Measurements from ENCODE around the gene TNRC6B.
"Not testable (repeated sequence)": the region's sequence is repeated elsewhere in the genome, so short reads cannot be mapped to it uniquely, and the experiment has no call there.

The TNRC6B gene

GRCh38 chr22:40346185-40347118, 168.7 kb downstream of the TNRC6B start, which contains the start of gene ADSL:
ADSL (plus strand) TSS chr22:40346500; CDS start chr22:40346559, 59 bp downstream.
- in situ Hi-C loops (cut with MboI; ENCODE audit: low sequenced_read_pairs), result loop anchor here (10.0 kb wide), 1 partner anchor 302 kb away; no protein-coding TSS in a partner anchor

GRCh38 chr22:40347300-40347699, 169.6 kb downstream of the TNRC6B start:
- in situ Hi-C loops (cut with MboI; ENCODE audit: low sequenced_read_pairs), result loop anchor here (10.0 kb wide), 1 partner anchor 302 kb away; no protein-coding TSS in a partner anchor

GRCh38 chr22:40348025-40348658, 170.4 kb downstream of the TNRC6B start:
- in situ Hi-C loops (cut with MboI; ENCODE audit: low sequenced_read_pairs), result loop anchor here (10.0 kb wide), 1 partner anchor 303 kb away; no protein-coding TSS in a partner anchor

GRCh38 chr22:40352763-40353162, 175.0 kb downstream of the TNRC6B start:
- in situ Hi-C loops (cut with MboI; ENCODE audit: low sequenced_read_pairs), result no loop called here

GRCh38 chr22:40361100-40361499, 183.4 kb downstream of the TNRC6B start:
- in situ Hi-C loops (cut with MboI; ENCODE audit: low sequenced_read_pairs), result no loop called here

- in situ Hi-C loops (cut with MboI; ENCODE audit: low sequenced_read_pairs), result no loop called here
Measured at GRCh38 chr22:40363059-40363458, 185.3 kb downstream of the TNRC6B start.

- in situ Hi-C loops (cut with MboI; ENCODE audit: low sequenced_read_pairs), result no loop called here
Measured at GRCh38 chr22:40364431-40364830, 186.7 kb downstream of the TNRC6B start.

- in situ Hi-C loops (cut with MboI; ENCODE audit: low sequenced_read_pairs), result no loop called here
Measured at GRCh38 chr22:40366068-40366467, 188.3 kb downstream of the TNRC6B start.

- in situ Hi-C loops (cut with MboI; ENCODE audit: low sequenced_read_pairs), result no loop called here
Measured at GRCh38 chr22:40367342-40367741, 189.6 kb downstream of the TNRC6B start.

GRCh38 chr22:40368016-40368415, 190.3 kb downstream of the TNRC6B start:
- in situ Hi-C loops (cut with MboI; ENCODE audit: low sequenced_read_pairs), result no loop called here

GRCh38 chr22:40368836-40369235, 191.1 kb downstream of the TNRC6B start:
- in situ Hi-C loops (cut with MboI; ENCODE audit: low sequenced_read_pairs), result no loop called here

- in situ Hi-C loops (cut with MboI; ENCODE audit: low sequenced_read_pairs), result no loop called here
Measured at GRCh38 chr22:40374567-40374966, 196.8 kb downstream of the TNRC6B start.

- in situ Hi-C loops (cut with MboI; ENCODE audit: low sequenced_read_pairs), result no loop called here
Measured at GRCh38 chr22:40376149-40376548, 198.4 kb downstream of the TNRC6B start.

- in situ Hi-C loops (cut with MboI; ENCODE audit: low sequenced_read_pairs), result no loop called here
Measured at GRCh38 chr22:40377931-40378330, 200.2 kb downstream of the TNRC6B start.

- in situ Hi-C loops (cut with MboI; ENCODE audit: low sequenced_read_pairs), result not testable (repeated sequence)
Measured at GRCh38 chr22:40378448-40378847, 200.7 kb downstream of the TNRC6B start.

GRCh38 chr22:40381461-40381860, 203.7 kb downstream of the TNRC6B start:
- in situ Hi-C loops (cut with MboI; ENCODE audit: low sequenced_read_pairs), result no loop called here

- in situ Hi-C loops (cut with MboI; ENCODE audit: low sequenced_read_pairs), result no loop called here
Measured at GRCh38 chr22:40383905-40384304, 206.2 kb downstream of the TNRC6B start.

GRCh38 chr22:40385036-40385782, 207.5 kb downstream of the TNRC6B start:
- in situ Hi-C loops (cut with MboI; ENCODE audit: low sequenced_read_pairs), result no loop called here

All from HL-60/S4 (cell line).